HG02970 (cell line): Measurements from ENCODE around the gene RNASE12.
"Not testable (repeated sequence)": the region's sequence is repeated elsewhere in the genome, so short reads cannot be mapped to it uniquely, and the experiment has no call there.

ENCODE experiments used
- ATAC-seq: cut with Tn5 transposase; IDR thresholded peaks from one replicate; pipeline ENCODE4 v1.9.1; 2021; ENCODE audit warnings: mild to moderate bottlenecking, moderate library complexity, moderate number of reproducible peaks; ENCODE audit not compliant: unreplicated experiment, low FRiP score

RNASE12 gene, protein sequence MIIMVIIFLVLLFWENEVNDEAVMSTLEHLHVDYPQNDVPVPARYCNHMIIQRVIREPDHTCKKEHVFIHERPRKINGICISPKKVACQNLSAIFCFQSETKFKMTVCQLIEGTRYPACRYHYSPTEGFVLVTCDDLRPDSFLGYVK

DNA sequence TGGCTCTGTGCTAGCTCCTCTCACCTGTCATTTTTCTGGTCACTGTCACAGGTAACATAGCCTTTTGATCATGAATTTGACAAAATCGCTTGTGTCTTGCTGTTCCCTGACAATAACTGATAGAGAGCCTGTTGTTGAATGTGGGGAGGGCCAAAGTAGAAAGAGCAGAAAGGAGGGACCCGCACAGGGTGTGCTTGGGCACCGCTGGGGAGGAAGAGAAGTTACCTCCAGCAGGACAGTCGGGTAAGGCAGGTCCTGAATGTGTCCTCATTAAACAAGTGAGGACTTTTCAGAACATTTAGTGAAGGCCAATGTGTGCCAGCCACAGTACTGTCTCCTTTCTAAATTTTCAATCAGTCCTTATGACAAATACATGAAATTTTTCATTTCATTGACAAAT lies at the start of gene RNASE12:
Gene RNASE12, minus strand, starts transcription at position 142 of the 400 bp plus-strand sequence. CDS start 653 bp downstream, outside the sequence.
- no peak for ATAC-seq

DNA sequence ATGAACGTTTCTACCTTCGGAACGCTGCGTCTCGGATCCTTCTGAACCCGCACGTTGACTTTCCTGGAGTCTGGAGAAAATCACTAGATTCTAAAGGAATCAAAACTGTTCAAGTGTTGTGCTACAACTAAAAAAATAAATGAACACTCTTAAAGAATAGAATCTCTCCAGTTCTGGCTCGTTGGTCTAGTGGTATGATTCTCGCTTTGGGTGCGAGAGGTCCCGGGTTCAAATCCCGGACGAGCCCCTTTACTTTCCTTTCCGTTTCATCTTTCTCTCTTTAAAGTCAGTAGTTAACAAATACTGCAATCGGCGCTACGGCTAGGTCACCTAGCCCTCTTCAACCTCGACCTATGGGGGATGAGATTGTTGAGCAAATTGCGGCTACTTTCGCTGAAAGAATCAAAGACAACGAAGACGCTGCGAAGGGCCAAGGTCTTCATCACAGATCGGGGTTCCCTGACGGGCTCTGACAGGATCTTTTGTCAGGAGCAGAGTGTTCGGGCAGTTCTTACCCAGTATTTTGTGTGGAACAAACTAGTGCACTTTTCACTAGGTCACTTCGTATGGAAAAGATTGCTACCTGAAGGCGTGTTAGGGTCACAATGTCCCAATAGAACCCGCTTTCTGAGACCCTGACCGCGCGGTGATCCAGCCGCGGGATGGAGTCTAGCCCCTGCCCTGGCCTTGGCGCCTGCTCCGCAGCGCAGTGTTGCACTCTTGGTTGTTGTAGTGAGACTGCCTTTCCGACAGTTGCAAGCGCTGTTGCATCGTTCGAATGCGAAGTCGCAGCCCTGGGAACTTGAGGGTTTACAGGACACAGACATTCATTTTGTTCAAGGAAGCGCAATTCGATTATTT lies 41.9 kb upstream of the RNASE12 start:
- ATAC-seq = peak; percentile 61

DNA sequence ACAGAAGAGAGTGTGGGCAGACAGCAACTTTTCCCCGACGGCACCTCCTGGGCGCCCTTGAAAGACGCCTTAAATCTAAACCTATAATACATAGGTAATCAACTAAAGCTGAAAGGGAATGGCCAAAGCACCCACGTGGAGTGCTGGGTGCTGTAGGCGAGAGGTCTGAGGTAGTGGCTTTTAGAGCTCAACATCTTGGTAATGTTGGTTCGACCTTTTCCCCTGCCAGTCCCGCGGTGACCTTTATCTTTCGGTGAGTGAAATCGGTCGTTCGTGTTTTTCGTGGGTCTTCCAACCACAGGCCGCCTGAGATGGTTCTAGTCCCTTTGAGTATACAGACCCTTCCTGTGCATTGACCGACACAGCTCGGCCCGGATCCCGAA lies 41.3 kb upstream of the RNASE12 start:
- ATAC-seq = no peak

DNA sequence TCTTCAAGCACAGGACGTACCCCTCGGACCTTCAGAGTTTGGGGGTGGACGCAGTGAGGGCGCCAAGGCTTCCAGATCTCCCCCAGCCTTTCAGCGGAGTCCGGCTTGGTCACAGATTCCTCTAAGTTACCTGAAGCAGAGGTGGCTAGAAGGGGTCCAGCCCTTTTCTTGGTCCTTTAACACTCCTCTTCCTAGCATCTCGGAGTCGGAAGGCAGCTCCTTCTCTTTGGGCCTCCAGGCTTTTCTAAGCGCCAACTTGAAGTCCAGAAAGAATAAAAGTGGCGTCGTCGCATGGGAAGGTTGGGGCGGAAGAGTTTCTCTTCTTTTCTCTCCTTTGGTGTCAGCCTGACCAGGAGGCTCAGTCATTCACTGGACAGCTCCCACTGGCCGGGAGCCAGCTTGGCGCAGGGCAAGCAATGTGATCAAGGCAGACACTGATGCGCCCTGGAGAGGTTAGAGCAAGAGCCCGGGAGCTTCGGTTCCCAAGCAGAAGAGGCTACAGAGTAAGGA lies 40.8 kb upstream of the RNASE12 start:
- ATAC-seq = no peak

DNA sequence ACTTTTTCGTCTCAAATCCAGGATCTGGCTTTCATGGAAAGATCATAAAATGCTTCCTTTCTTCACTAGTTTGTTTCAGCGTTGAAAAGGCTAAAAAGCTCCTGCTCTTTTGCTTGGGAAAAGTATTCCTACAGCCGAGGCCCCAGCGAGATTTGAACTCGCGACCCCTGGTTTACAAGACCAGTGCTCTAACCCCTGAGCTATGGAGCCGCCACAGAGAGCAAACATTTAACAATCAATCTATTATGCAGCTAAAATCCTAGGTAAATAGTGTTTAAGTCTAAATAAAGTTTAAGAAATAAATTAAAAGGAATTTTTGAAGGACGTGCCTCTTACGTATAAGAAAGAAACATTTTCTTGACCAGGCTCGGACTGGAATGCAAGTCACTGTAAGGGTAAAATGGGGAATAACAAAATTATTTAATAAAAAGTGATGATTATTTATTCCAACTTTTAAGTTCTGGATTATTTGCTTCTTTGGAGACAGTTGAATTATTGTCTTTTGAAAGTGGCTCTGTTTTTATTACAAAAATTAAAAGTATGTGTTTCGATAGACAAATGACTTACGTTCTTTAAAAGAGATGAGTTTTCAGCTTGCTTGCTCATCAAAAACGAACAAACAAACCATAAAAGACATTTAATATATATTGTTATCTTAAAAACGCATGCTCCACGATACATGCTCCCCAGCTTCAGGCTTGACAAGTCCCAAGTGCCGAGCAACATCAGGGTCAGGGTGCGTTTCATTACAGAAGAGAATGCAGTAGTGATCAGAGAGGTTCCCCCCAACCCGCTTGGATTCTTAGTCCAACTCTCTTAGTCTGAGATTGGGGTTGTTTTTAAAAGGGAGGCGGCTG lies 40.1 kb upstream of the RNASE12 start:
- no peak for ATAC-seq

DNA sequence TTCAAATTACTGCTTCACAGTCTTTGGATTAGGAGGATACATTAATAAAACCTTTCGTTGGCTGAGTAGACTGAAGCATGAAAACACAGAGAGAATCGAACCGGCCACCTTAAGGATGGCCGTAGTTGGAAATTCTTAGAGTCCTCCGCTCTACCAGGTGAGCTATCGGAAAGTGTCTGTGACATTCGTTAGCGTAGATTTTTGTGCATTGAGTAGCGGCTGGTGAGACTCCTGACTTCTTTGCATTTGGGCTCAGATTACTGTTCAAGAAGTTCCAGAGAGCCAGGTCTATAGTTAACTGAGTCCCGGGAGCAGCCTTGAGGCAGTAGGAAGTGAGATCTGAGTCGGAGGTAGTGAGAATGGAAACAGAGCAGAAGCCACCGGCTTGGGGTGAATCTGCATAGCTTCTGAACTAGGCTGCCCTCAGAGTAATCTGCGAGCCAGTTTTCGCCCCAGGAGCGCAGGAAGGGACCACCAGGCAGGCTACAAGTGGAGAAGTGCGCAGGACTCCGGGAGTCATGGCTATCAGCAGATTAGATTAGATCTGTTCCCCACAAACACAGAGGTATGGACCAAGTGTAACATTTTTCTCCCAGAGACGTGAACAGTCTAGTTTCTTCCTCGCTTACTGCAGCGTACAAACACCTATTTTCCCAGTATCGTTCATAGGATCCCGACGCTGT lies 39.3 kb upstream of the RNASE12 start:
- no peak for ATAC-seq

DNA sequence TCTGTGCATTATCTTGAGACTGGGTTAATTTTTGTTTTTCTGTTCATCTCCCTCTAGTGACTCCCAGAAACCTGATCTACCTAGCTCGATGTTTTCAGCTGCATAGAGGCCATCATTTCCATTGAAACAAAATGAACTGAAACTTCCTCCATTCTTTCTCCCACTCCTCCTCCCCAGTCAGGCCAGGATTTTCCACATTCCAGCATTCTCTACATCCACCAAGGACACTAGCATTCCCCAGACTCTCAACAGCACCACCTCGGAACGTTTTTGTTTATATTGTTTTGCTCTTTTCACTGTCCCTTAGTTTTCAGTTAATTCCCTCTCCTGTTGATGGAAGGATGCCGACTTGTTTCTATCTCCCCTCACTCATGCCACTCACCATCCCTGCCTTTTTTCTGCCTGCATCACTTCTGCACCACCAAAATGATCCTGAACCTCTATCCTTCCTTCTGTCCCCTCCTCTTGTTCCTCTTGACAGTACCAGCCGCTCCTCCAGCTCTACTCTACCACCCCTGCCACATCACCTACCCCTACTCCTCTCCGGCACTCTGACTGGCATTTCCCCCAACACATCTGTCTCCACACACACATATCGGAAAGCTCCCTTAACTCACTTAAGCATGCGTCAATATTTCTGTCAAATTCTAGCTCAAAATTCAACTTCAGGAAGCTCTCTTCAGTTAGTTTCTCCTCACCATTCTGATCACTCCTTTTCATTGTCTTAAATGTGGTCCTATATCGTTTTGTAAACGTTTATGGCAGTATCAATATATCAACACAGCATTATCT lies 37.1 kb upstream of the RNASE12 start:
- ATAC-seq = no peak

DNA sequence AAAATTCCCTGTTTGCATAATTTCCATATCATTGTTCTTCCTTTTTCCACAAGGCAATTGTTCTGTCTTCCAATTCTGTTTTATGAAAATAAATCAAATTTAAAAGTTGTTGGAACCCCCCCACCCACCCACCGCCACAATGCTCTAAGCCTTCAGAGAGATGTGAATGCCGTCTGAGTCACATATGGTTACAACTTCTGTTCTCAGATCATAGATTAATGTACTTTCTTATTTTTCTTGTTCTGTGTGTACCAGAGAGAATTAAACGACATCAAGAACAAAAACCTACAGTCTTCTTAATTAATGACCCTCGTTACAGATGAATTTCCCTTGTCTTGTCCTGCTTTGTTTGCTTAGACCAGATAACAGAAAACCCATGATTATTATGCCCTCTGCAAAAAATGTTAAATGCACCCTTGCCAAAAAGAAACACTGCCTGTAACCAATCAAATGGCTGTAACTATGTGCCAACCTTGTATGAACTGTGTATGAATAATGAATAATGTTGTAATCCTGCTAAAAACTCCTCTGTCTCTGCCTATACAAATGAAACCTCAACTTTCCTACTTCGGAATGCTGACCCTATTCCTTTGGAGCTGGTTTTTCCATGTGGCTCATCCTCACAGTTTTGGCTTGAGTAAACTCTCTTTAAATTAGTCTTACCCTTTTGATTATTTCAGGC lies 36.3 kb upstream of the RNASE12 start:
- ATAC-seq = no peak

DNA sequence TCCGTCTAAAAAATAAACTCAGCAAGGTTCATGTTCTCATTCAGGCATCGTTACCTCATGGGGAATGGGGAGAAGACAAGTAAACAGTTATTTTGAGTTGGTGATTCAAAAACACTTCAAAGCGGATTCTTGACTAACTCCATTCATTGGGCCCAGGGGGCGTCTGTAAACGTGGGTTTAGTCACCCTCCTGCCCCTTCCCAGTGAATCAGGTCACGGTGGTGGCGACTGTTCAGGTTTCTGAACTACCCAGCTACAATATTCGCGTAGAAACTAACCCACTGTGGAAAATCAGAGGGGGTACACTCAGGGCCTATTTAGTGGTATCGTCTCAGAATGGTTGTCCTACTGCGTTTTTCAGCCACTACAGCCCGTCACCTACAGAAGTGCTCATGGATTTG lies 35.1 kb upstream of the RNASE12 start:
- ATAC-seq = no peak

DNA sequence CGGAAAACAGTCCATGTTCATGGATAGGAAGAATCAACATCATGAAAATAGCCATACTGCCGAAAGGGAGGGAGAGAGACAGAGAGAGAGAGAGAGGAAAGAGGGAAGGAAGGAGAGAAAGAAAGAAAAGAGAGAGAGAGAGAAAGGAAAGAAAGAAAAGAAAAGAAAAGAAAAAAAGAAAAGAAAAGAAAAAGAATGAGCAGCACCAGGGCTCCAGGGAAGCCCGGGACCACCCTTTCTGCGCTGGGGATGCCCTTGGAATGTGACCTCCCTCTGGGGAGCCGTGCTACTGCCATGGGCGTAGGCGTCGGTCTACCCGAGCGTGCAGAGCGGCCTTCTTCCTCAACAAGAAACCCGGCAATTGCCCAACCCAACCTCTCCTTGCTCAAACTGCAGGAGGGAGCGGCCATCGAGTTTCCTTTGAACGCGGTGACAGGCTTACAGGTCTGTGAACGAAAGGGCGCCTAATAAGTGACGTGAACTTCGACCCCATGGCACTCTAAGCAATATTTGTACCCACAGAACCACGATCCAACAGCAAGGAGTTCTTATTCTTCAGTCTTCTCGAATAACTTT lies 33.4 kb upstream of the RNASE12 start:
- no peak for ATAC-seq

DNA sequence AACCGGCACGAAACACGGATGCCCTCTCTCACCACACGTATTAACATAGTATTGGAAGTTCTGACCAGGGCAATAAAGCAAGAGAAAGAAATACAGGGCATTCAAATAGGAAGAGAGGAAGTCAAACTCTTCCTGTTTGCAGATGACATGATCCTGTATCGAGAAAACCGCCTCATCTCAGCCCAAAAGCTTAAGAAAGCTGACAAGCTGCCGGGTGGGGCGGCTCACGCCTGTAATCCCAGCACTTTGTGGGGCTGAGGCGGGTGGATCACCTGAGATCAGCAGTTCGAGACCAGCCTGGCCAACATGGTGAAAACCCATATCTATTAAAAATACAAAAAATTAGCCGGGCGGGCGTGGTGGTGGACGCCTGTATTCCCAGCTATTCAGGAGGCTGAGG lies 32.6 kb upstream of the RNASE12 start:
- no peak for ATAC-seq

DNA sequence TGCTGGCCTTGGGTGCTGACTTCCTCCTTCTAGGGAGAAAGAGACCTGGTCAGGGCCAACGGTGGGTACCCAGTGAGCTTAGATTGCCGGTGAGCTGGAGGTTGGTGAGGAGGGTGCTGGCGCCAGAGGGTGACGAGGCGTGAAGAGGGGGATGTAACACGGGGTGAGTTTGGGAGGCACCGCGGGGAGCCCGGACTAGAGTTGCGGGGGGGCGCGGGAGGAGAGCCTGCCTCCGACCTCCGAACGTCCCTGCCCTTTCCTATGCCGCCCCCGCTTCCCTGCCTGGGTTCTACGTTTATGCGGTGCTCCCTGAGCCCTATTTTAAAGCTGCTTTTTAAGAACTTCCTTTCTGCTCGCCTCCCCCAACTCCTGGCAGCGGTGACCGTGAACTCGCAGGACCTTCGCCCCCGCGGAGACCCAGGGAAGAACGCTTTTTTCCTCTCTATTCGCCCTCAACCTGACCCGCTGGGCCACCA lies 31.7 kb upstream of the RNASE12 start:
- ATAC-seq = no peak

DNA sequence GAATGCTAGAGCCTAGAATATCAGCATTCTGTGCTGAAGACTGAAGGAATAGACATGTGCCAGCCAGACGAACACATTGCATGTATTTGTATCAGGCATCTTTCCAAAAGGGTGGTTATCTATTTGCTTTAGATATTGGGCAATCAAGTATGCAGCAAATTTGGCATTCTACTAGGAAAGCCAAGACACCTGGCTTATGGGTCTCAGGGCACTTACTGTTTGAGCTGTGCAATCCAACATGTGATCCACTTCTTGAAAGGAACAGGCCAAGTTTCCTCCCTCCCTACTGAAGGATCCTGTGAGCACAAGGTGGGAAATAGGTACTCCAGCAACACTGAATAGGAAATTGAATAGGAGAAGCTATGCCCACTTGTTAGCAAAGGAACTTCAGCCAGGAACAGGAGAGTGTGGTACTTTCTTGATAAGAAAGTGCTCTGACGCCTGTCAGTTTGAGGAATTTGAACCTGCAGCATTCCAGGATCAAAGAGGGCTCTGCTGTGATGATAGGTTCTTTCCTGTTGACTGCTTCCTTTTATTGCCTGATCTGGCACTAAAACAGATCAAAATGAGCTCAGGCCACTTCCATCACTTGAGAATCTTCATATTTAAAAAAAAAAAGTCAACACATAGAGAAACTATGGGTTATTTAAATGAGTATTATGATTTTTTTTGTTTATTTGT lies 29.8 kb upstream of the RNASE12 start:
- ATAC-seq = no peak

DNA sequence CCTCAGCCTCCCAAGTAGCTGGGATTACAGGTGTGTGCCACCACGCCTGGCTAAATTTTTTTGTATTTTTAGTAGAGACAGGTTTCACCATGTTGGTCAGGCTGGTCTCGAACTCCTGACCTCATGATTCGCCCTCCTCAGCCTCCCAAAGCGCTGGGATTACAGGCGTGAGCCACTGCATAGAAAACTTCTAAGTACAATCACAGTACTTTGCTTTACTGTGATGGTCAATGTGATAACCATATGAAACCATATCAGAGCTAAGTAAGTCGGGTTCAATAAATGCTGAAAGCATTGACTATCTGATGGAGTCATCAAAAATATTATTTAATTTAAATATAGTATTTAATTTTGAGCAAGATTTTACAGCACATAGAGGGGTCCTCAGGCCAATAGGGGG lies 28.5 kb upstream of the RNASE12 start:
- not testable (repeated sequence) for ATAC-seq

DNA sequence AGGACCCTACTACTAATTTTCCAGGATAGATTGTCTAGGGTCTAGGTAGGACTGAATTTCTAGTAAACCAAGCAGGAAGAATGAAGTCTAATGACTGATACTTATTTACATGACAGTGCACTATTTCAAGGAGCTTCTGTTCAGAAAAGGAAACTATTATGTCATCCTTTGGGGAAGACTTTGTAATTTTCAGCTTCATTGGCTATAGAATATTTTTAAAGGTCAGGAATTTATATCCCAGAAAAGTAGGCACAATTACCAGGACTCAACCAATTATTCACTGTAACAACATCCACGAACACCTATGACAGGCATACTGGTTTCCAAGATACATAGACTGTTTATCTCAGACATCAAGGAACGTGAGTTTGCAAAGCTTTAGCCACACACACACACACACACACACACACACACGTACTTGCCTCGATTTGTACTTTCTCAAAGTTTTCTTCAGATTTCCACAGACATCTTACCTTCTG lies 27.1 kb upstream of the RNASE12 start:
- no peak for ATAC-seq

DNA sequence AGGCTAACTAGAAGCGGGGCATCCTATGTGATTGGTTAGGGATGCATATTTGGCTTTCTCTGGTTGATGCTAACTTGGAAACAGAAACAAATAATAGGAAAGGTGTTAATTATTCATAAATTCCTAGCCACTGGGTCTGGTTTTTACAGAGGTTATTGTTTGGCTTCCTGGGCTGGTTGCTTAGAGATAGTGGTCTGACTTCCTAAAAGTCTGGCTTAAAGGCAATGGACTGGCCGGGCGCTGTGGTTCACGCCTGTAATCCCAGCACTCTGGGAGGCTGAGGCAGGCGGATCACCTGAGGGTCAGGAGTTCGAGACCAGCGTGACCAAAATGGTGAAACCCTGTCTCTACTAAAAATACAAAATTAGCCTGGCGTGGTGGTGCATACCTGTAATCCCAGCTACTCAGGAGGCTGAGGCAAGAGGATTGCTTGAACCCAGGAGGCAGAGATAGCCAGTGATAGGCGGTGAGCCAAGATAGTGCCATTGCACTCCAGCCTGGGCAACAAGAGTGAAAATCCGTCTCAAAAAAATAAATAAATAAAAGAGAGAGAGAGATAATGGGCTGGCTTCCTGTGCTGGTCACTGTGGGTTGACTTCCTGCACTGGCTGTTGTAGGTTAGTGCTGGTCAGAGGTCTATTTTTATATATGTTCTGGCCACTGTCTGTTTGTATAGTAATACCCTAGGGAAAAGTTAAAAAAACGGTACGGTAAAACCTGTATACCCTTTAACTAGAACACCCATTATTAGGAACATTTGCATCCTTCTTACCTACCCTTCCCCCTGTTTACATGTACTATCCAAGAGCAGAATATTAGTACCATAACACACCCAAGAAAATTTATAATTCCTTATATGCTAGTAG lies 26.2 kb upstream of the RNASE12 start:
- ATAC-seq = no peak

DNA sequence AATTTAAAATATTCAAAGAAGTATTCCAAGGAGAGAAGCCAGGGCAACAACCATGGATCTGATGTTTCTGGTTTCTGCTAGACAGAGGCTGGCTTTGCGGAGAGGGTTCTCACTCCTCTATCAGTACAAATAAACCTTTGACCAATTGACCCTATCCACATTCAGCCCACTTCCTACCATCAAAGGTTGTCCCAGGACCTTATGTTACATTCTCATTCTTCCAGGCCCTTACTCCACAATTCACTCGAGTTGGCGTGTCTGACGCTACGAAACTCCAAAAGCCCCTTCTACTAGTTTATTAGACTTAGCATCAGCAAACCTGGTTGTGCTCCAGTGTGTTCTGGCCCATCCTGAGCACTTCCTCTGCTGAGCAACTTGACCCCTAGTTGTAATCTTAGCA lies 24.8 kb upstream of the RNASE12 start:
- ATAC-seq = no peak
